Endothelial cell of umbilical vein (primary cell): Measurements from ENCODE around the gene SELENOM. TPM values are rescaled to one million over a fixed set of nuclear protein-coding genes. Genes with fewer than 3 reads are reported as not detected.

ENCODE experiments used
- BruUV-seq: library from RNA; stranded (reverse); fragments of 400-500 nt; replicated peaks from 2 replicates; lab custom pipeline; 2021; lab: Mats Ljungman, UMichigan
- CTCF ChIA-PET: fragments of 300-600, 350-600 bp; sonication (Branson Sonifier 250); formaldehyde crosslinking; loops from one replicate; lab custom pipeline; 2021; ENCODE audit warnings: antibody characterized with exemption, inconsistent platforms; lab: Charles Lee
- POLR2A ChIA-PET: fragments of 300-600, 350-600 bp; sonication (Branson Sonifier 250); formaldehyde crosslinking; loops from one replicate; lab custom pipeline; 2021; ENCODE audit warnings: antibody characterized with exemption, inconsistent platforms; lab: Charles Lee
- DNase-seq: peaks from one replicate; pipeline ENCODE4 v3.0.0-alpha.2; 2011; ENCODE audit warnings: low read depth, low spot score
- FAIRE-seq: peaks from 2 replicates; lab custom pipeline; 2011; peaks lifted over from hg19 to GRCh38; lab: Jason Lieb, UNC
- H2AFZ ChIP-seq: 2 replicates; pipeline ENCODE4 v1.6.0; 2012; ENCODE audit warnings: low read depth, low read length, control low read depth, inconsistent platforms
- H3K27ac ChIP-seq: 2 replicates; pipeline ENCODE4 v1.5.1; 2011; ENCODE audit warnings: low read depth, mild to moderate bottlenecking, control low read depth, low read length, moderate library complexity; ENCODE audit not compliant: insufficient read depth
- H3K27me3 ChIP-seq, 2 experiments: 2 replicates each; pipeline versions ENCODE4 v1.6.0 to v1.6.1; 2011; ENCODE audit warnings: low read length in 2 of 2, mixed read lengths in 1 of 2; ENCODE audit not compliant: control insufficient read depth in 2 of 2, insufficient read depth in 2 of 2
- H3K36me3 ChIP-seq, 2 experiments: 2 replicates in 1 of 2; 3 replicates in 1 of 2; pipeline ENCODE4 v1.5.1; 2011; ENCODE audit warnings: low read length in 2 of 2, mild to moderate bottlenecking in 1 of 2, moderate library complexity in 1 of 2; ENCODE audit not compliant: control insufficient read depth in 2 of 2, insufficient read depth in 2 of 2; ENCODE audit errors: extremely low read depth in 1 of 2
- H3K4me1 ChIP-seq: 3 replicates; pipeline ENCODE4 v1.5.1; 2011; ENCODE audit warnings: mild to moderate bottlenecking, low read length; ENCODE audit not compliant: control insufficient read depth, insufficient read depth; ENCODE audit errors: extremely low read depth
- H3K4me2 ChIP-seq: 2 replicates; pipeline ENCODE4 v1.6.1; 2011; ENCODE audit warnings: low read length, control low read depth, mixed read lengths; ENCODE audit not compliant: insufficient read depth
- H3K4me3 ChIP-seq, 3 experiments: fragments of 200-600 bp in 1 of 3; sonication (generic), shearing (Covaris generic) in 1 of 3; replicated peaks in 1 of 3; 2 replicates each; pipeline ENCODE4 v1.5.1; 2011 to 2016; ENCODE audit warnings: control low read depth in 3 of 3, low read length in 3 of 3, mild to moderate bottlenecking in 2 of 3, inconsistent platforms in 1 of 3, low read depth in 1 of 3, moderate library complexity in 1 of 3; ENCODE audit not compliant: insufficient read depth in 1 of 3
- H3K79me2 ChIP-seq: 2 replicates; pipeline ENCODE4 v1.6.0; 2012; ENCODE audit warnings: low read length, inconsistent platforms; ENCODE audit not compliant: control insufficient read depth, insufficient read depth
- H3K9ac ChIP-seq: replicated peaks from 2 replicates; pipeline ENCODE3; 2011; ENCODE audit warnings: low read length, control low read depth; ENCODE audit not compliant: insufficient read depth; ENCODE audit errors: extremely low read depth
- H3K9me1 ChIP-seq: replicated peaks from 3 replicates; pipeline ENCODE4 v1.6.0; 2011; ENCODE audit warnings: mild to moderate bottlenecking, low read length; ENCODE audit not compliant: control insufficient read depth, insufficient read depth; ENCODE audit errors: extremely low read depth
- H3K9me3 ChIP-seq: replicated peaks from 2 replicates; pipeline ENCODE4 v1.5.1; 2012; ENCODE audit warnings: low read length, inconsistent platforms; ENCODE audit not compliant: control insufficient read depth, insufficient read depth
- H4K20me1 ChIP-seq: replicated peaks from 2 replicates; pipeline ENCODE3; 2011; ENCODE audit warnings: mild to moderate bottlenecking, low read length; ENCODE audit not compliant: control insufficient read depth, insufficient read depth; ENCODE audit errors: extremely low read depth
- EZH2 ChIP-seq: IDR thresholded peaks from 2 replicates; pipeline ENCODE4 v1.6.1; 2012; ENCODE audit warnings: borderline replicate concordance, low read depth, mild to moderate bottlenecking, moderate library complexity, low read length, inconsistent platforms; ENCODE audit not compliant: severe bottlenecking
- FOS ChIP-seq: IDR thresholded peaks from 2 replicates; pipeline ENCODE4 v1.6.1; 2011; ENCODE audit warnings: mild to moderate bottlenecking, low read length, moderate library complexity, borderline replicate concordance; ENCODE audit not compliant: insufficient read depth
- GATA2 ChIP-seq: IDR thresholded peaks from 2 replicates; pipeline ENCODE4 v1.7.0; 2011; ENCODE audit warnings: low read depth, mild to moderate bottlenecking, moderate library complexity, mixed read lengths, low read length; ENCODE audit not compliant: insufficient read length, insufficient read depth
- JUN ChIP-seq: IDR thresholded peaks from 2 replicates; pipeline ENCODE4 v1.6.1; 2011; ENCODE audit warnings: borderline replicate concordance, low read depth; ENCODE audit not compliant: insufficient read length, insufficient read depth
- MYC ChIP-seq: IDR thresholded peaks from one replicate; pipeline ENCODE4 v1.6.1; 2011; ENCODE audit warnings: mild to moderate bottlenecking, low read depth, low read length
- POLR2A ChIP-seq: IDR thresholded peaks from 2 replicates; pipeline ENCODE4 v1.6.1; 2012; ENCODE audit warnings: low read depth, mild to moderate bottlenecking, control low read depth, low read length
- POLR2AphosphoS5 ChIP-seq: IDR thresholded peaks from 2 replicates; pipeline ENCODE4 v1.6.1; 2012; ENCODE audit warnings: low read depth, mild to moderate bottlenecking, control low read depth, low read length, moderate library complexity; ENCODE audit not compliant: insufficient read depth
- dilution Hi-C: fragments of 300-500 bp; cut with MboI; formaldehyde crosslinking; loops from one replicate; pipeline ENCODE4 v1.15.0; 2019; ENCODE audit warnings: low sequenced_read_pairs; ENCODE audit not compliant: extremely low pct_ligation_motif_present
- intact Hi-C: fragments of 100-400 bp; cut with micrococcal nuclease; formaldehyde crosslinking; loops from one replicate; pipeline ENCODE4 v1.10.0; 2022
- polyA plus RNA-seq, 4 experiments: library from polyadenylated mRNA; depleted of rRNA in 3 of 4; stranded (reverse) in 3 of 4; unstranded in 1 of 4; fragments of >200 nt; gene quantifications; 2 replicates each; pipeline versions ENCODE4 v1.2.1 to v1.2.3, GENCODE V29; 2011 to 2012; ENCODE audit warnings: missing spikeins in 1 of 4
- total RNA-seq: library from RNA; stranded (reverse); gene quantifications from 2 replicates; pipeline ENCODE4 v1.2.3, GENCODE V29; 2021
- TF ChIP-seq, protein P1 (sequence below): IDR thresholded peaks from 2 replicates; pipeline ENCODE4 v1.6.1; 2011; ENCODE audit not compliant: insufficient read depth, insufficient read length
- TF ChIP-seq, protein P2 (sequence below), 2 donors: IDR thresholded peaks; 1 replicate in 1 of 2; 2 replicates in 1 of 2; pipeline ENCODE4 v1.5.1; 2011; ENCODE audit warnings: low read length in 2 of 2, mild to moderate bottlenecking in 2 of 2, moderate library complexity in 2 of 2, control low read depth in 1 of 2, inconsistent platforms in 1 of 2, low read depth in 1 of 2; ENCODE audit not compliant: insufficient read depth in 1 of 2; ENCODE audit errors: extremely low read depth in 1 of 2

The SELENOM gene
- total and polyA plus RNA-seq, 2 donors (not counting 3 experiments of a cell fraction or from before 2014, with no cell fraction given): 29.6 to 87.1 TPM

DNA sequence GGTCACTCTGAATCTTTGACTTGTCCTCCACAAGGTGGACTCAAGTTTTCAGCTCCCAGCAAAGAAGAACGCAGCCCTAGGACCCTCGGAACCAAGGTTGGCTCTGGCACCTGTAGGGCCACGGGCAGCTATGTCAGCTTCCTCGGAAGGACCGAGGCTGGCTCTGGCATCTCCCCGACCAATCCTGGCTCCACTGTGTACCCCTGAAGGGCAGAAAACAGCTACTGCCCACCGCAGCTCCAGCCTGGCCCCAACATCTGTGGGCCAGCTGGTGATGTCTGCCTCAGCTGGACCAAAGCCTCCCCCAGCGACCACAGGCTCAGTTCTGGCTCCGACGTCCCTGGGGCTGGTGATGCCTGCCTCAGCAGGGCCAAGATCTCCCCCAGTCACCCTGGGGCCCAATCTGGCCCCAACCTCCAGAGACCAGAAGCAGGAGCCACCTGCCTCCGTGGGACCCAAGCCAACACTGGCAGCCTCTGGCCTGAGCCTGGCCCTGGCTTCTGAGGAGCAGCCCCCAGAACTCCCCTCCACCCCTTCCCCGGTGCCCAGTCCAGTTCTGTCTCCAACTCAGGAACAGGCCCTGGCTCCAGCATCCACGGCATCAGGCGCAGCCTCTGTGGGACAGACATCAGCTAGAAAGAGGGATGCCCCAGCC lies 17.6 kb upstream of the SELENOM start:
- TF ChIP-seq FOS (no peak), POLR2A (no peak), MYC (no peak), JUN (no peak), POLR2AphosphoS5 (no peak), EZH2 (no peak), GATA2 (no peak)
- TF ChIP-seq, protein P1, sequence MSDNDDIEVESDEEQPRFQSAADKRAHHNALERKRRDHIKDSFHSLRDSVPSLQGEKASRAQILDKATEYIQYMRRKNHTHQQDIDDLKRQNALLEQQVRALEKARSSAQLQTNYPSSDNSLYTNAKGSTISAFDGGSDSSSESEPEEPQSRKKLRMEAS: no peak
- TF ChIP-seq, protein P2, sequence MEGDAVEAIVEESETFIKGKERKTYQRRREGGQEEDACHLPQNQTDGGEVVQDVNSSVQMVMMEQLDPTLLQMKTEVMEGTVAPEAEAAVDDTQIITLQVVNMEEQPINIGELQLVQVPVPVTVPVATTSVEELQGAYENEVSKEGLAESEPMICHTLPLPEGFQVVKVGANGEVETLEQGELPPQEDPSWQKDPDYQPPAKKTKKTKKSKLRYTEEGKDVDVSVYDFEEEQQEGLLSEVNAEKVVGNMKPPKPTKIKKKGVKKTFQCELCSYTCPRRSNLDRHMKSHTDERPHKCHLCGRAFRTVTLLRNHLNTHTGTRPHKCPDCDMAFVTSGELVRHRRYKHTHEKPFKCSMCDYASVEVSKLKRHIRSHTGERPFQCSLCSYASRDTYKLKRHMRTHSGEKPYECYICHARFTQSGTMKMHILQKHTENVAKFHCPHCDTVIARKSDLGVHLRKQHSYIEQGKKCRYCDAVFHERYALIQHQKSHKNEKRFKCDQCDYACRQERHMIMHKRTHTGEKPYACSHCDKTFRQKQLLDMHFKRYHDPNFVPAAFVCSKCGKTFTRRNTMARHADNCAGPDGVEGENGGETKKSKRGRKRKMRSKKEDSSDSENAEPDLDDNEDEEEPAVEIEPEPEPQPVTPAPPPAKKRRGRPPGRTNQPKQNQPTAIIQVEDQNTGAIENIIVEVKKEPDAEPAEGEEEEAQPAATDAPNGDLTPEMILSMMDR (IDR thresholded peaks at IDR 0.05; ENCODE audit: extremely low read depth in 1 of 2, insufficient read depth in 1 of 2, low read depth in 1 of 2, low read length in 2 of 2): no peak
- Histone ChIP-seq H3K27ac (no peak overlapping the region), H2AFZ (no peak overlapping the region), H3K27me3 (peaks cover 0 to 4% of the 10 kb centered on the region in 2 experiments), H3K4me1 (no peaks in the 10 kb centered on the region), H3K4me3 (no peak overlapping the region), H3K9ac (no peak overlapping the region), H3K9me1 (no peaks in the 10 kb centered on the region), H4K20me1 (no peaks in the 10 kb centered on the region), H3K4me2 (no peak overlapping the region), H3K9me3 (no peaks in the 10 kb centered on the region), H3K79me2 (no peaks in the 10 kb centered on the region), H3K36me3 (no peaks in the 10 kb centered on the region)
- no TSS peak for BruUV-seq
- POLR2A ChIA-PET: no interaction called here
- intact Hi-C loops: no loop called here
- FAIRE-seq: no peak
- dilution Hi-C loops: no loop called here
- DNase-seq: no peak
- CTCF ChIA-PET: interaction anchor here (0.7 to 2.2 kb wide), 7 partner anchors 11 to 106 kb away, joined by 3 to 12 read pairs (median 3); partner anchors contain the start of gene SELENOM
